ENCODE results near the gene ZNF397. TPM values are rescaled to one million over a fixed set of nuclear protein-coding genes. Genes with fewer than 3 reads are reported as not detected.

The ZNF397 gene
- total and polyA plus RNA-seq, 2 of the 13 experiments (the other 11 are each of a cell fraction or from before 2014, with no cell fraction given), result 4.7 to 9.4 TPM

DNA sequence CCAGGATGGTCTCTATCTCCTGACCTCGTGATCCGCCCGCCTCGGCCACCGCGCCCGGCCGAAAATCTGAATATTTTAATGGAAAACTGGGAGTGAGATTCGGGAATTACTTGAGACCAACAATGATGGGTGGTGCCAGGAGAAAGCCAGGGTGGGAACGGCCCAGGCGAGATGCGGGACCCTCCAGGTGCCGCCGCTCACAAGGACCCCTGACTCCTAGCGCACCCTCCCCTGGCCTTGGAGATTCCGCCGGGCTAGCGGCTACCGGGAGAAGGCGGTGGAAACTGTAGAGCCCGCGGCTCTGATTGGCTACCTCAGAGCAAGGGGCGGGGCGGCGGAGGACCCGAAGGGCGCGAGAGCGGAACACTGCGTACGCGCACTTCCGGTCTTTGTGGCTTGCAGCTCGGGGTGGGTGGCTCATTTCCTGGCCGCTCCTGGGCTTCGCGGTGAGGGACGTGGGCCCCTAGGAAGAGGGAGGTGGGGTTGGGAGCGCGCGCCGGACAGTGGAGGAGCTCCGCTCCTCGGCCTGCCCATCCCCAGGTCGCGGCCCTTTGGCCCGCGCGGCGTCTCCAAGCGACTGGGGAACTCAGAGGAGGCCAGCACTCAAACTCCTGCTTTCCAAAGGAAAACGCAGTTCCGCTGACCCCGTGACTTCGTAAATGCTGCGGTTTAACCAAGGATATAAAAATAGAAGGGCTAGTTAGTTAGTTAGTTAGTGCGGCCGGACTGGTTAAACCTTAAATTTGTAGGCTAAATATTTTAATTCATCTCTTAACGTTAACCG is at the start of gene ZNF397 (continued):
- TF ChIP-seq NFRKB (IDR thresholded peaks at IDR 0.05) (no peak), POLR2AphosphoS5 (IDR thresholded peaks at IDR 0.05; ENCODE audit: low read depth, low read length) (peak; percentile 85), ZNF558 (CRISPR knock-in tag; IDR thresholded peaks at IDR 0.05; ENCODE audit: borderline replicate concordance) (no peak), AGO1 (IDR thresholded peaks at IDR 0.05; ENCODE audit: low read depth, low read length, poor library complexity, severe bottlenecking) (peak; percentile 53), CBX2 (IDR thresholded peaks at IDR 0.05; ENCODE audit: low read depth, low read length) (no peak), CBX2 (CRISPR knock-in tag; IDR thresholded peaks at IDR 0.05; ENCODE audit: low read depth) (no peak), HIVEP1 (CRISPR knock-in tag; IDR thresholded peaks at IDR 0.05) (peak; percentile 73; the same call in 1 of the 2 replicates), CCDC6 (CRISPR knock-in tag; IDR thresholded peaks at IDR 0.05) (no peak; the same call in 1 of the 2 replicates), ZMYM2 (CRISPR knock-in tag; IDR thresholded peaks at IDR 0.05) (no peak), NCOR1 (IDR thresholded peaks at IDR 0.05; ENCODE audit: borderline replicate concordance, low read length) (no peak), HMGA1 (CRISPR knock-in tag; conservative IDR thresholded peaks at IDR 0.05) (no peak), SALL1 (CRISPR knock-in tag; IDR thresholded peaks at IDR 0.05) (peak; percentile 86), RNF2 (conservative IDR thresholded peaks at IDR 0.05; ENCODE audit: low read depth) (0 out of 2 replicates have a peak, but pooled peaks have one; percentile 37)
- TF ChIP-seq, protein P1, sequence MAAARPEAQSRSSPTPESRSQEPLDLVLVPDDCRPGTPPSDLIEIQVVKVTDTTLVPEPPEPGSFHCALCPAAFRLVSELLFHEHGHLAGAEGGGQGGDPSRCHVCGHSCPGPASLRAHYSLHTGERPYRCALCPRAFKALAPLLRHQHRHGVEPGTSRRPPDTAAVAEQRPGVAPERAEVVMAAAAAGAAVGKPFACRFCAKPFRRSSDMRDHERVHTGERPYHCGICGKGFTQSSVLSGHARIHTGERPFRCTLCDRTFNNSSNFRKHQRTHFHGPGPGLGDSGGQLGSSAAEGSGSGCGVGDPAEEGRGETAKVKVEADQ (CRISPR knock-in tag; IDR thresholded peaks at IDR 0.05; ENCODE audit: borderline replicate concordance), result no peak
- TF ChIP-seq, protein P2, sequence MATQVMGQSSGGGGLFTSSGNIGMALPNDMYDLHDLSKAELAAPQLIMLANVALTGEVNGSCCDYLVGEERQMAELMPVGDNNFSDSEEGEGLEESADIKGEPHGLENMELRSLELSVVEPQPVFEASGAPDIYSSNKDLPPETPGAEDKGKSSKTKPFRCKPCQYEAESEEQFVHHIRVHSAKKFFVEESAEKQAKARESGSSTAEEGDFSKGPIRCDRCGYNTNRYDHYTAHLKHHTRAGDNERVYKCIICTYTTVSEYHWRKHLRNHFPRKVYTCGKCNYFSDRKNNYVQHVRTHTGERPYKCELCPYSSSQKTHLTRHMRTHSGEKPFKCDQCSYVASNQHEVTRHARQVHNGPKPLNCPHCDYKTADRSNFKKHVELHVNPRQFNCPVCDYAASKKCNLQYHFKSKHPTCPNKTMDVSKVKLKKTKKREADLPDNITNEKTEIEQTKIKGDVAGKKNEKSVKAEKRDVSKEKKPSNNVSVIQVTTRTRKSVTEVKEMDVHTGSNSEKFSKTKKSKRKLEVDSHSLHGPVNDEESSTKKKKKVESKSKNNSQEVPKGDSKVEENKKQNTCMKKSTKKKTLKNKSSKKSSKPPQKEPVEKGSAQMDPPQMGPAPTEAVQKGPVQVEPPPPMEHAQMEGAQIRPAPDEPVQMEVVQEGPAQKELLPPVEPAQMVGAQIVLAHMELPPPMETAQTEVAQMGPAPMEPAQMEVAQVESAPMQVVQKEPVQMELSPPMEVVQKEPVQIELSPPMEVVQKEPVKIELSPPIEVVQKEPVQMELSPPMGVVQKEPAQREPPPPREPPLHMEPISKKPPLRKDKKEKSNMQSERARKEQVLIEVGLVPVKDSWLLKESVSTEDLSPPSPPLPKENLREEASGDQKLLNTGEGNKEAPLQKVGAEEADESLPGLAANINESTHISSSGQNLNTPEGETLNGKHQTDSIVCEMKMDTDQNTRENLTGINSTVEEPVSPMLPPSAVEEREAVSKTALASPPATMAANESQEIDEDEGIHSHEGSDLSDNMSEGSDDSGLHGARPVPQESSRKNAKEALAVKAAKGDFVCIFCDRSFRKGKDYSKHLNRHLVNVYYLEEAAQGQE (IDR thresholded peaks at IDR 0.05; ENCODE audit: borderline replicate concordance in 1 of 2, low read depth in 1 of 2, low read length in 2 of 2), result no peak; a peak in 1 of 4 replicates
- TF ChIP-seq, protein P3, sequence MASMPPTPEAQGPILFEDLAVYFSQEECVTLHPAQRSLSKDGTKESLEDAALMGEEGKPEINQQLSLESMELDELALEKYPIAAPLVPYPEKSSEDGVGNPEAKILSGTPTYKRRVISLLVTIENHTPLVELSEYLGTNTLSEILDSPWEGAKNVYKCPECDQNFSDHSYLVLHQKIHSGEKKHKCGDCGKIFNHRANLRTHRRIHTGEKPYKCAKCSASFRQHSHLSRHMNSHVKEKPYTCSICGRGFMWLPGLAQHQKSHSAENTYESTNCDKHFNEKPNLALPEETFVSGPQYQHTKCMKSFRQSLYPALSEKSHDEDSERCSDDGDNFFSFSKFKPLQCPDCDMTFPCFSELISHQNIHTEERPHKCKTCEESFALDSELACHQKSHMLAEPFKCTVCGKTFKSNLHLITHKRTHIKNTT (CRISPR knock-in tag; IDR thresholded peaks at IDR 0.05), result no peak
- TF ChIP-seq, protein P4, sequence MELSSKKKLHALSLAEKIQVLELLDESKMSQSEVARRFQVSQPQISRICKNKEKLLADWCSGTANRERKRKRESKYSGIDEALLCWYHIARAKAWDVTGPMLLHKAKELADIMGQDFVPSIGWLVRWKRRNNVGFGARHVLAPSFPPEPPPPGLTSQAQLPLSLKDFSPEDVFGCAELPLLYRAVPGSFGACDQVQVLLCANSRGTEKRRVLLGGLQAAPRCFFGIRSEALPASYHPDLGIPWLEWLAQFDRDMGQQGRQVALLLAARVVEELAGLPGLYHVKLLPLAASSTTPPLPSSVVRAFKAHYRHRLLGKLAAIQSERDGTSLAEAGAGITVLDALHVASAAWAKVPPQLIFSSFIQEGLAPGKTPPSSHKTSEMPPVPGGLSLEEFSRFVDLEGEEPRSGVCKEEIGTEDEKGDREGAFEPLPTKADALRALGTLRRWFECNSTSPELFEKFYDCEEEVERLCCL (CRISPR knock-in tag; IDR thresholded peaks at IDR 0.05; ENCODE audit: borderline replicate concordance), result no peak; the same call in 1 of the 2 replicates
- TF ChIP-seq, protein P5, sequence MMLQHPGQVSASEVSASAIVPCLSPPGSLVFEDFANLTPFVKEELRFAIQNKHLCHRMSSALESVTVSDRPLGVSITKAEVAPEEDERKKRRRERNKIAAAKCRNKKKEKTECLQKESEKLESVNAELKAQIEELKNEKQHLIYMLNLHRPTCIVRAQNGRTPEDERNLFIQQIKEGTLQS (CRISPR knock-in tag; IDR thresholded peaks at IDR 0.05), result no peak; the same call in 1 of the 2 replicates
- TF ChIP-seq, protein P6, sequence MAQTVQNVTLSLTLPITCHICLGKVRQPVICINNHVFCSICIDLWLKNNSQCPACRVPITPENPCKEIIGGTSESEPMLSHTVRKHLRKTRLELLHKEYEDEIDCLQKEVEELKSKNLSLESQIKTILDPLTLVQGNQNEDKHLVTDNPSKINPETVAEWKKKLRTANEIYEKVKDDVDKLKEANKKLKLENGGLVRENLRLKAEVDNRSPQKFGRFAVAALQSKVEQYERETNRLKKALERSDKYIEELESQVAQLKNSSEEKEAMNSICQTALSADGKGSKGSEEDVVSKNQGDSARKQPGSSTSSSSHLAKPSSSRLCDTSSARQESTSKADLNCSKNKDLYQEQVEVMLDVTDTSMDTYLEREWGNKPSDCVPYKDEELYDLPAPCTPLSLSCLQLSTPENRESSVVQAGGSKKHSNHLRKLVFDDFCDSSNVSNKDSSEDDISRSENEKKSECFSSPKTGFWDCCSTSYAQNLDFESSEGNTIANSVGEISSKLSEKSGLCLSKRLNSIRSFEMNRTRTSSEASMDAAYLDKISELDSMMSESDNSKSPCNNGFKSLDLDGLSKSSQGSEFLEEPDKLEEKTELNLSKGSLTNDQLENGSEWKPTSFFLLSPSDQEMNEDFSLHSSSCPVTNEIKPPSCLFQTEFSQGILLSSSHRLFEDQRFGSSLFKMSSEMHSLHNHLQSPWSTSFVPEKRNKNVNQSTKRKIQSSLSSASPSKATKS (CRISPR knock-in tag; IDR thresholded peaks at IDR 0.05), result 0 out of 2 replicates have a peak, but pooled peaks have one; percentile 84

All from HepG2 (cell line).